ENCODE data around the gene RRP1. TPM values are rescaled to one million over a fixed set of nuclear protein-coding genes. Genes with fewer than 3 reads are reported as not detected.

Gene RRP1
- total RNA-seq, 2 donors from 2014 or later = 5.7 to 10.0 TPM

- no peak for TF ChIP-seq CTCF (IDR thresholded peaks at IDR 0.05)
- DNase-seq (ENCODE audit: low spot score) = no peak
These were observed 38.9 kb upstream of the RRP1 start for GRCh38 chr21:43750339-43751033.

GRCh38 chr21:43751955-43752591 lies 37.3 kb upstream of the RRP1 start:
- Histone ChIP-seq H3K4me3 (no peak overlapping the region), H3K36me3 (peaks cover 91% of the 10 kb centered on the region), H3K27me3 (no peaks in the 10 kb centered on the region), H3K9me3 (no peaks in the 10 kb centered on the region), H3K27ac (no peak overlapping the region), H3K4me1 (no peaks in the 10 kb centered on the region)
- no peak for DNase-seq (ENCODE audit: low spot score)
- no peak for TF ChIP-seq CTCF (IDR thresholded peaks at IDR 0.05)

More at GRCh38 chr21:43750339-43751033, 38.9 kb upstream of the RRP1 start:
- H3K27ac ChIP-seq = no peak overlapping the region
- no peaks in the 10 kb centered on the region for H3K27me3 ChIP-seq
- no peaks in the 10 kb centered on the region for H3K4me1 ChIP-seq
- H3K4me3 ChIP-seq = no peak overlapping the region
- H3K9me3 ChIP-seq = no peaks in the 10 kb centered on the region
- peaks cover 91% of the 10 kb centered on the region for H3K36me3 ChIP-seq

GRCh38 chr21:43752758-43753438 lies 36.5 kb upstream of the RRP1 start:
- peaks cover 88% of the 10 kb centered on the region for H3K36me3 ChIP-seq
- no peak overlapping the region for H3K4me3 ChIP-seq
- DNase-seq (ENCODE audit: low spot score) = no peak
- no peaks in the 10 kb centered on the region for H3K27me3 ChIP-seq
- H3K9me3 ChIP-seq = no peaks in the 10 kb centered on the region
- no peaks in the 10 kb centered on the region for H3K4me1 ChIP-seq
- H3K27ac ChIP-seq = no peak overlapping the region
- no peak for TF ChIP-seq CTCF (IDR thresholded peaks at IDR 0.05)

- no peaks in the 10 kb centered on the region for H3K27me3 ChIP-seq
- H3K4me3 ChIP-seq = no peak overlapping the region
- peaks cover 86% of the 10 kb centered on the region for H3K36me3 ChIP-seq
- no peak overlapping the region for H3K27ac ChIP-seq
- no peak for DNase-seq (ENCODE audit: low spot score)
- H3K4me1 ChIP-seq = no peaks in the 10 kb centered on the region
- no peaks in the 10 kb centered on the region for H3K9me3 ChIP-seq
- no peak for TF ChIP-seq CTCF (IDR thresholded peaks at IDR 0.05)
These were observed 36.0 kb upstream of the RRP1 start for GRCh38 chr21:43753439-43753799.

- Histone ChIP-seq H3K27me3 (no peaks in the 10 kb centered on the region), H3K4me3 (no peak overlapping the region), H3K27ac (no peak overlapping the region), H3K9me3 (no peaks in the 10 kb centered on the region), H3K36me3 (peaks cover 73% of the 10 kb centered on the region), H3K4me1 (no peaks in the 10 kb centered on the region)
- no peak for DNase-seq (ENCODE audit: low spot score)
- no peak for TF ChIP-seq CTCF (IDR thresholded peaks at IDR 0.05)
These were observed 34.2 kb upstream of the RRP1 start for GRCh38 chr21:43754948-43755781.
